Adrenal gland (tissue), 12 donors: ENCODE results near the gene GJA3. TPM values are rescaled to one million over a fixed set of nuclear protein-coding genes. Genes with fewer than 3 reads are reported as not detected.

Experiments
- DNase-seq, 7 donors: peaks; one replicate each; pipeline ENCODE4 v3.0.0-alpha.2; 2019 to 2020
- H3K27ac ChIP-seq, 5 donors: fragments of 200-600 bp; sonication (generic) in 4 of 5; 1 replicate in 3 of 5; 2 replicates in 2 of 5; pipeline versions ENCODE4 v1.5.1 to v1.8.0; 2016 to 2020; ENCODE audit warnings: mild to moderate bottlenecking in 1 of 5
- H3K27me3 ChIP-seq: fragments of 200-600 bp; 2 replicates; pipeline ENCODE4 v1.8.0; 2021
- H3K36me3 ChIP-seq, 2 donors: fragments of 200-600 bp; replicated peaks in 1 of 2; 1 replicate in 1 of 2; 2 replicates in 1 of 2; pipeline versions ENCODE4 v1.5.1 to v1.8.0; 2018 to 2022
- H3K4me1 ChIP-seq, 2 donors: fragments of 200-600 bp; replicated peaks in 1 of 2; 1 replicate in 1 of 2; 2 replicates in 1 of 2; pipeline versions ENCODE4 v1.5.1 to v1.8.0; 2018 to 2021
- H3K4me3 ChIP-seq, 4 donors: fragments of 200-600 bp; sonication (generic) in 3 of 4; one replicate each; pipeline ENCODE4 v1.5.1; 2016 to 2018
- H3K9me3 ChIP-seq, 3 donors: fragments of 200-600 bp; sonication (generic) in 1 of 3; replicated peaks in 1 of 3; 1 replicate in 2 of 3; 2 replicates in 1 of 3; pipeline versions ENCODE4 v1.5.1 to v1.8.0; 2016 to 2021
- POLR2A ChIP-seq, 2 donors: fragments of 450-650 bp; IDR thresholded peaks; one replicate each; pipeline ENCODE4 v1.6.1; 2017; ENCODE audit warnings: antibody characterized with exemption in 2 of 2, mild to moderate bottlenecking in 2 of 2, moderate library complexity in 1 of 2
- WGBS, 4 donors: extraction: QIAGEN DNeasy Blood & Tissue Kit in 2 of 4; methylation state at CpG; one replicate each; pipeline versions ENCODE4 v1.1.5 to v1.1.7; 2013 to 2017; 5-methylcytosine and 5-hydroxymethylcytosine counted together
- intact Hi-C, 2 donors: fragments of 100-400 bp; cut with DNase I; formaldehyde crosslinking; loops; one replicate each; pipeline versions ENCODE4 v1.14.1 to v1.15.0; 2022 to 2023
- polyA plus RNA-seq, 3 donors: library from polyadenylated mRNA; stranded (reverse); fragments of 200-250 nt in 2 of 3; fragments of 350-450 nt in 1 of 3; fragmentation: Illumina TruSeq in 1 of 3; extraction: RNeasy Lipid Tissue Mini Kit (QIAGEN cat#74804) in 1 of 3; gene quantifications; one replicate each; pipeline ENCODE4 v1.2.3, GENCODE V29; 2013 to 2014
- total RNA-seq, 9 donors: library from RNA; depleted of rRNA in 4 of 9; stranded (reverse); fragments of >200 nt in 4 of 9; fragments of 120-200 nt in 1 of 9; fragmentation: NEBNext Ultra II Directional in 1 of 9; extraction: Animal tissue kit (Norgen Biotek cat#: 25700) in 1 of 9; gene quantifications; one replicate each; pipeline versions ENCODE4 v1.1.0 to v1.2.4, GENCODE V29; 2013 to 2023
- TF ChIP-seq, protein P1 (sequence below), 6 experiments: fragments of 450-650 bp in 4 of 6; fragments of 200-600 bp in 2 of 6; sonication (generic) in 1 of 6; IDR thresholded peaks; 1 replicate in 5 of 6; 2 replicates in 1 of 6; pipeline versions ENCODE4 v1.5.1 to v1.8.0; 2016 to 2021; ENCODE audit warnings: antibody characterized with exemption in 6 of 6, mild to moderate bottlenecking in 2 of 6, moderate library complexity in 1 of 6
- donor health status: healthy with polysubstance abuse.
- donor health status: Bipolar disorder and iron deficiency.
- donor health status: DM: yes; HTN: yes; CAD: no.
- donor health status: DM: no; HTN: no; CAD: no.
- donor health status: DM: no; HTN: no; CAD: no.
- donor health status: DM: yes; HTN: yes; CAD: no.

Gene GJA3
- total and polyA plus RNA-seq, 12 donors = under 0.01 TPM; not detected in 11

DNA sequence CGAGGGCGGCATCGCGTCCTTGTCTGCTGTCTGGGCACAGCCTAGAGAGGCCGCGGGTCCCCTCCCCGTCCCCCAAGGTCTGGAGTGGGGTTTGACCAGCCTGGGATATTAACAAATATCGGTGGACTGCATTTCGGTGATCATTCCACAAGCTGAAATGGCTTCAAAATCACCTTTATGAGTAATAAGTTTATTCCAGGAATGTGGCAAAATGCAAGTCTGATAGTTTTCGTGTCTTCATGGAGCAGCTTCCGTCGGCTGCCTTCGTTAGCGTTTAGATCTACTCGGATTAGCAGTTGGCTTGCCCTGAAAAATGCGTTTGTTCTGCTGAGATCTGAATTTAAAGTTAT is 1.1 kb upstream of the GJA3 start:
- H3K9me3 ChIP-seq = no peaks in the 10 kb centered on the region
- TF ChIP-seq, protein P1, sequence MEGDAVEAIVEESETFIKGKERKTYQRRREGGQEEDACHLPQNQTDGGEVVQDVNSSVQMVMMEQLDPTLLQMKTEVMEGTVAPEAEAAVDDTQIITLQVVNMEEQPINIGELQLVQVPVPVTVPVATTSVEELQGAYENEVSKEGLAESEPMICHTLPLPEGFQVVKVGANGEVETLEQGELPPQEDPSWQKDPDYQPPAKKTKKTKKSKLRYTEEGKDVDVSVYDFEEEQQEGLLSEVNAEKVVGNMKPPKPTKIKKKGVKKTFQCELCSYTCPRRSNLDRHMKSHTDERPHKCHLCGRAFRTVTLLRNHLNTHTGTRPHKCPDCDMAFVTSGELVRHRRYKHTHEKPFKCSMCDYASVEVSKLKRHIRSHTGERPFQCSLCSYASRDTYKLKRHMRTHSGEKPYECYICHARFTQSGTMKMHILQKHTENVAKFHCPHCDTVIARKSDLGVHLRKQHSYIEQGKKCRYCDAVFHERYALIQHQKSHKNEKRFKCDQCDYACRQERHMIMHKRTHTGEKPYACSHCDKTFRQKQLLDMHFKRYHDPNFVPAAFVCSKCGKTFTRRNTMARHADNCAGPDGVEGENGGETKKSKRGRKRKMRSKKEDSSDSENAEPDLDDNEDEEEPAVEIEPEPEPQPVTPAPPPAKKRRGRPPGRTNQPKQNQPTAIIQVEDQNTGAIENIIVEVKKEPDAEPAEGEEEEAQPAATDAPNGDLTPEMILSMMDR (IDR thresholded peaks at IDR 0.05) = no peak
- TF ChIP-seq POLR2A (IDR thresholded peaks at IDR 0.05) = no peak
- DNase-seq = peak in 1 of 7 donors; percentile 35
- intact Hi-C loops = no loop called here
- WGBS, 4 donors = 54 to 69% (median 59%) methylated on average over 16 of the region's 16 CpGs
- peaks cover 11 to 13% of the 10 kb centered on the region in 2 donors for H3K4me1 ChIP-seq
- H3K4me3 ChIP-seq = no peak overlapping the region
- H3K36me3 ChIP-seq = no peaks in the 10 kb centered on the region
- peaks cover 62% of the 10 kb centered on the region for H3K27me3 ChIP-seq
- no peak overlapping the region for H3K27ac ChIP-seq

DNA sequence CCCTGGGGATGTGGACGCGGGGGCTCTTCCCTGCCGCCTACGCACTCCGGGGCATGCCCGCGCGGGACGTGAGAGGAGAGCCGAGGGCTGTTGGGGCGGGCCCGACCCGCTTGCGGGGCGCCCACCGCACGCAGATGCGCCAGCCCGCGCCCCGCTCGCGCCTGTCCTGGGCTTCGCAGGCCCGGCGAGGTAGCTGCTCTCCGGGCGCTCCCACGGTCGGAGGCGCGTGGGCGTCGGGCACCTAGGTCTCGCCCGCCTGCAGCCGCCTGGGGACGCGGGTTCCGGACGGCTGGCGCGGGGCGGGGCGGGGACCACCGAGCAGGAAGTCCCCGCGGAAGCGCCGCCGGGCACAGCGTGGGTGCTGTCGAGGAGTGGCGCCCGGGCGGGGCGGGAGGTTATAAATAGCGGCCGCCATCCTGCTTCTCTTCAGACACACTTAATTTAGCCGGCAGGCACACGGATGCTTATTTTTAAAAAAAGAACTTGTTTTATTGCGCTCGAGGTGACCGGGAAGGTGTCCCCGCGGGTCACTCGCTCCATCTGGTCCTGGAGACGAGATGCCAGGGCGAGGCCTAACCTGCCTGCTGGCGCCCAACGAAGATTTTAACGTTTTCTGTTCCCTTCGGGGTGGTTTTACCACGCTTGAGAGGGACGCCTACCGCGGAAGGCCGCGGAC is 561 bp upstream of the GJA3 start:
- Histone ChIP-seq H3K9me3 (no peaks in the 10 kb centered on the region), H3K4me1 (peaks cover 11 to 13% of the 10 kb centered on the region in 2 donors), H3K27me3 (peaks cover 66% of the 10 kb centered on the region), H3K27ac (no peak overlapping the region), H3K36me3 (no peaks in the 10 kb centered on the region), H3K4me3 (peak overlapping the region in 1 of 4 donors; percentile 48)
- peak in 1 of 7 donors; percentile 41 for DNase-seq
- intact Hi-C loops = no loop called here
- TF ChIP-seq, protein P1 (IDR thresholded peaks at IDR 0.05) = no peak
- TF ChIP-seq POLR2A (IDR thresholded peaks at IDR 0.05) = no peak
- WGBS, 4 donors = 6 to 18% (median 9%) methylated on average over 18 to 79 of the region's 79 CpGs

- H3K36me3 ChIP-seq = no peaks in the 10 kb centered on the region
- peaks cover 82% of the 10 kb centered on the region for H3K27me3 ChIP-seq
- TF ChIP-seq, protein P1 (IDR thresholded peaks at IDR 0.05) = no peak
- TF ChIP-seq POLR2A (IDR thresholded peaks at IDR 0.05) = no peak
- no peak for DNase-seq
- H3K4me1 ChIP-seq = peaks cover 11 to 13% of the 10 kb centered on the region in 2 donors
- 30 to 36% (median 32%) methylated on average over 18 of the region's 18 CpGs for WGBS, 4 donors
- intact Hi-C loops = no loop called here
- no peak overlapping the region for H3K4me3 ChIP-seq
- no peak overlapping the region for H3K27ac ChIP-seq
- no peaks in the 10 kb centered on the region for H3K9me3 ChIP-seq
These were observed 1.1 kb downstream of the GJA3 start for GRCh38 chr13:20159646-20160305.

DNA sequence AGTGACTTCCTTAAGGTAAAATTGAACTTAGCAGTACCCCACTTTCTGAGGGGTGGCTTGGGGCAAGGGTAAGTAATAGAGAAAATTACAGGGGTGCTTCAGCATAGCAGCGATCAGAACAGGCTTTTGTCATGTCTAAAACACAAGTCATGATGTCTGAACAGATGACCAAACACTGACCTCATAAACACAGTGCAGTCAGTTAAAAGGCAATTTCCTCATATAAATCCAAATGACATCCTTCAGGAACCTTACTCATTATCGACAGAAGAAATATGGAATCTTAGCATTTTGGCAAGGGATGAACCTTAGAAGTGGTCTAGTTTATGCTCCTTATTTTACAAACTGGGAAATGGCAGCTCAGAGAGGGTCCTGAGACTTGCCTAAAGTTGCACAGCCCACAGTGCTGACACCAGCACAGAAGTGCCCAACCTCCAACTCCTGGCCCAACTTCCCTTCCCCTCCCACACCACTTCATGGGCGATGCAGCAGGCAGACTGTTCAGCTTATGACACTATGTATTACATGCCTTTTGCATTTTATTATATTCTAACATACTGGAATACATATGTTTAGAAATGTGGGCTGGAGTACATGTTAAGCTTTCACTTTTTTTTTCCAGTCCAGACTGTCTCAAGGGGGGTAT is 3.6 kb downstream of the GJA3 start:
- H3K4me3 ChIP-seq = no peak overlapping the region
- no peak for DNase-seq
- intact Hi-C loops = no loop called here
- H3K36me3 ChIP-seq = no peaks in the 10 kb centered on the region
- H3K27ac ChIP-seq = no peak overlapping the region
- no peaks in the 10 kb centered on the region for H3K9me3 ChIP-seq
- WGBS, 4 donors = 48 to 61% (median 57%) methylated on average over 3 of the region's 3 CpGs
- H3K4me1 ChIP-seq = peaks cover 11 to 13% of the 10 kb centered on the region in 2 donors
- TF ChIP-seq, protein P1 (IDR thresholded peaks at IDR 0.05) = no peak
- TF ChIP-seq POLR2A (IDR thresholded peaks at IDR 0.05) = no peak
- H3K27me3 ChIP-seq = peaks cover 80% of the 10 kb centered on the region
